Activated T-helper 1 cell treated with Interleukin-2 at 50 U/mL for 16 hours (primary cell): ENCODE results near the gene OR4D10.
"Not testable (repeated sequence)": the region's sequence is repeated elsewhere in the genome, so short reads cannot be mapped to it uniquely, and the experiment has no call there.

Experiments used
- DNase-seq: peaks from one replicate; pipeline ENCODE4 v3.0.0-alpha.2; 2020; ENCODE audit warnings: low read depth

OR4D10 gene

GRCh38 chr11:59473015-59473414 lies at the start of gene OR4D10:
TSS of gene OR4D10 (plus strand) at chr11:59473315. CDS start at chr11:59477430, 4,115 bp downstream.
- DNase-seq = no peak

DNA sequence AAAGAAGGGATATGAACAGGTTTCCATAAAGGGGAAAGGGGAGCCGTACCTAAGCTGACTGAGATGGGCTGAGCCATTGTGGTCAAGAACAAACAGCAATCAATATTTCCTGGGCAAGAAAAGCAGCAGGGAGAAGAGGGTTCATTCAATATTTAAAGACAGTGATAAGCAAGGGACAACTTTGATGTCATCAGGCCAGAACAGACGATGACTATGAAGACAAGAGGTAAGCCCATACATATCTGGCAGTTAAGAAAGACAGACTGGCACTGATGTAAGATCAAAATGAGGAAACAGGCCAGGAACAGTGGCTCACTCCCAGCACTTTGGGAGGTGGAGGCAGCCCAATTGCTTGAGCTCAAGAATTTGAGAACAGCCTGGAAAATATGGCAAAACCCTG lies 49.3 kb upstream of the OR4D10 start:
- DNase-seq = no peak

GRCh38 chr11:59425131-59425530 lies 48.0 kb upstream of the OR4D10 start:
- no peak for DNase-seq

DNA sequence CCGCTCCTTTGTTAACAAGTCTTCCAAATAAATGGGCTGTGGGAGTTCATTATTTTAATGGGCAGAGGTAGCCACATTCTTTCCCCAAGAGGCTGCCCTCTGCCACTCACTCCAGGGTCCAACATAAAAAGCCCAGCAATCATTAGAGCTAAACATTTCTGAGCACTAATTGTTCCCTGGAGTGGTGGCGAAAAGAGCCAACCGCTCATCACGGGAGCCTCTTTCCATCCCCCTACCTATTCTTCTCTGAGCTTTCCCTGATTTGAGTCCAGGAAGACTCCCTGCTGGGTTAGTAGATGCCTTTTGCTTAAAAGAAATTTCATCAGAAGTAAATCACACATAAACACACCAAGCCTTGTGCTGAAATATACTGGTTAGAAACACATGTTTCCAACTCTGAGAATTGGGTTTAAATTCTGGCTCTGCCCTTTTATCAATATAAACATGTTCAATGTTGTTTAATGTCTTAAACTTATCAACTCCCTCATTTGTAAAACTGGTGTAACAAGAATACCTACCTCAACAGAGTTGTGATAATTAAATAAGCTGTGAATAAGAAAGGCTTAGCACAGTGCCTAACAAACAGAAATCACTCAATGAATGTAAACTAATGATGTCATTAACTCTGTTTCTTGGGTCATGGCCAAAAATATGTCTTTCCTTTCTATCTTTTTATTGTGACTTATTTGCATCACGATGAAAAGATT lies 46.6 kb upstream of the OR4D10 start, which contains the start of gene OR5A2:
Gene OR5A2 (minus strand): TSS at position 53 of the 707 bp plus-strand sequence. CDS start 3,460 bp downstream, outside the sequence.
- DNase-seq = no peak

DNA sequence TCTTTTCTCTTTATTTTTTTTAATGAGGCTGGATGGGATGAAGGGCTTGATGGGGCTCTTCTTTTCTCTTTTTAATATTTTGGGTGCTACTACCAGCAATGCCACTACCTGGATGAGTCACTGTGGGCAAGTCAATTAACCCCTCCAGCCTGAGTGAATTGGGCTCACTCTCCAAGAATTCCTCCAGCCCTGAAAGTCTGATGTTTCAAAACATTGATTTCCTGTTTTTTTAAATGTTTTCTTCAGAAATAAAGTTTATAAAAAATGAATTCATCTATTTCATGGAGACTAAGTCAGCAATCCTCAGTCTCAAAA lies 46.1 kb upstream of the OR4D10 start:
- DNase-seq = no peak

- no peak for DNase-seq
Observed at GRCh38 chr11:59429924-59430516, 43.1 kb upstream of the OR4D10 start.

DNA sequence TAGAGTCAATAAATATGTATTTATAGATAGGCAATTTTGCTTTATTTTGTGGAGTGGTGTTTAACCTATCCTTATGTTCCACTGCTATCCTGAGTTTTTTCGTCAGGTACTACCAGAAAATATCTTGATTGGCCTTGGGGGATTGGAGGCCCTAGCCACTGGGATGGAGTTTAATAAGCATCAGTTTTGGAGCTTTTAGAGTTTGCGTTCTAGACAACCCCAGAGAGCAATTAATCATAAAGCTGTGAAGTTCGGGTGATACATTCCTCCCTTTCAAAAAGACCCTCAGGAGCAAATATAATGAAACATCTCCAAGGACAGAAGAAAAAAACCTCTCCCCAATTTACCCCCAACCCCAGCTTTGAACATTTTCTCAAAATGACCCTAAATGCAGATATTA lies 36.9 kb upstream of the OR4D10 start, which contains the start of gene OR5A1:
Gene OR5A1 (plus strand): TSS at position 301 of the 400 bp plus-strand sequence. CDS start 6,700 bp downstream, outside the sequence.
- no peak for DNase-seq

DNA sequence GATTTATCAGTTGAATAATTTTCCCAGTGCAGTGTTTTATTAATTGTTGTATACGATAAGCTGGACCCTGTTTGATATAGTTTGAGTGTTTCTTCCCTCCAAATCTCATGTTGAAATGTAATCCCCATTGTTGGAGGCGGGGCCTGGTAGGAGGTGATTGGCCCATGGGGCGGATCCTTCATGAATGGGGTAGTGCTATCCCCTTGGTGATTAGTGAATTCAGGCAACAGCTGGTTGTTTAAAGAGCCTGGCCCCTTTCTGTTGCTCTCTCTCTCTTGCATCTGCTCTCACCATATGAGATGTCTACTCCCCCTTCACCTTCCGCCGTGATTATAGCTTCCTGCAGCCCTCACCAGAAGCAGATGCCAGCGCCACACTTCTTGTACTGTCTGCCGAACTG lies 35.3 kb upstream of the OR4D10 start:
- no peak for DNase-seq

DNA sequence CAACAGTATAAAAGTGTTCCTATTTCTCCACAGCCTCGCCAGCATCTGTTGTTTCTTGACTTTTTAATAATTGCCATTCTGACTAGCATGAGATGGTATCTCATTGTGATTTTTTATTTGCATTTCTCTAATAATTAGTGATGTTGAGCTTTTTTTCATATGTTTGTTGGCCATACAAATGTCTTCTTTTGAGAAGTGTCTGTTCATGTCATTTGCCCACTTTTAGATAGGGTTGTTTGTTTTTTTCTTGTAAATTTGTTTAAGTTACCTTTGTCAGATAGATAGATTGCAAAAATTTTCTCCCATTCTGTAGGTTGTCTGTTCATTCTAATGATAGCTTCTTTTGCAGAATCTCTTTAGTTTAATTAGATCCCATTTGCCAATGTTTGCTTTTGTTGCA lies 27.5 kb upstream of the OR4D10 start:
- not testable (repeated sequence) for DNase-seq

DNA sequence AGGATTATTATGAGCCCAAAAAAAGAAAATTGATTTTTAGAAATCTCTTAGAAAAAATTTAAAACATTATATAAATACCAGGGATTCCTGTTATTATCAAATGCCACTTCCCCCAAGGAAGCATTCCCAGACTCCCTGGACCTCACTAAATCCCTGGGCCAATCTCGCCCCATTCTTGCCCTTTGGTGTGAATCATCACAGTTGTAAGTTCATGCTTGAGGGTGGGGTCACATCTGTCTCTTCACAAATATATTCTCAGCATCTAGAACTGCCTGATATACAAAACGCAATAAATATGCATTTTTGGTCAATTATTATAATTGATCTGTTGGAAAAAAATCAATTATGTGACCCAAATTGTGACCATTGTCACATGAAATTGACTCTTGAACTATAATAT lies 24.6 kb upstream of the OR4D10 start:
- DNase-seq = no peak

DNA sequence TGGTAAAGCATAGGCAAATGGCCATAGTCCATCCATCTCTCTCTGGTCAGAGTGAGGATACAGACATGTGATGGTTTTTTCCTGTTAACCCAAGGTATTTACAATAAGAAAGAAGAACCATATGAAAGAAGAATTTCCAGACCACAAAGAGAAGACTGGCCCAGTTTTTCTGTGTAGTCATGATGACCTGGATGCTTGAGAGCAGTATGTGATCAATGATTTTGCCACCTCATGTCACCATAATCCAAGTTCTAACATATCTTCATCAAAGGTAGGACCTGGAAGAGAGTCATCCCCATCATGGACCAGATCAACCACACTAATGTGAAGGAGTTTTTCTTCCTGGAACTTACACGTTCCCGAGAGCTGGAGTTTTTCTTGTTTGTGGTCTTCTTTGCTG lies 16.5 kb upstream of the OR4D10 start, which contains the start of gene OR4D6:
Gene OR4D6 (plus strand): TSS at position 301 of the 400 bp plus-strand sequence. CDS start 0 bp downstream, at position 301.
- no peak for DNase-seq

DNA sequence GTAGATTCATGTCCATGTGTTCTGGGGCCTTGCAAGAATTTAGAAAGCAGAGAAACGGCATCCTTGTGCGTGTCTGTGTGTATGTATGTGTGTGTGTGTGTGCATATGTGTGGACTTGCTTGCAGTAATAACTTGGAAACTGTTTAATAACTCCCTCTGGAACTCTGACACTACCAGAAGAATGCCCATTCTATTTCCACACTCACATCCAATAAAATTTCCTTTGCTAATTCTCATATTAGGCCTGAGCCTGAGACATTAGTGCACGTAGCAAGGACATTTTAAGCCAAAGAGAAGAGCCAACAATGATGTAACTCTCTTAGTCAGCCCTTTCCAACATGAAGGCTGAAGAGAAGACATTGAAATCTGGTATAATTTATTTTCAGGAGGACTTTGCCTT lies 13.2 kb upstream of the OR4D10 start:
- no peak for DNase-seq

DNA sequence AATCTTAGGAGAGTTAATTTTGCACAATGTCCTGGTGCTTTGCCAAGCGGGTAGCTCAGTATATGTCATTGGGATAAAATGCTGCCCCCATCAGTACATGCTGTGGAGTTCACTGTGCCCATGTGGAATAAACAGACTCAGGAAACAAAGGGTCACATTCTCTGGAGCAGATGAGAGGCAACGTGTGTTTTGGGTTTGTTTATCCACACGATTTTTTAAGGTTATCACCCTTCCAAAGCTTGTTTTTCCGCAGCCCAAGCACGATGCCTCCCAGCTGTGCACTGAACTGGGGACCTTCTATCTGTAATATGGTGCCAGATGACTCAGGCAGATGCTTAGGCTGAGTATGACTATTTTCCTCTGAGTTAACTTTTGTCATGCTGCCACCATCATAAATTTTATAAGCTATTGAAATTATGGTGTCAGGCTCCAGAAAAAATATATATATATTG lies 9.9 kb upstream of the OR4D10 start:
- DNase-seq = no peak

DNA sequence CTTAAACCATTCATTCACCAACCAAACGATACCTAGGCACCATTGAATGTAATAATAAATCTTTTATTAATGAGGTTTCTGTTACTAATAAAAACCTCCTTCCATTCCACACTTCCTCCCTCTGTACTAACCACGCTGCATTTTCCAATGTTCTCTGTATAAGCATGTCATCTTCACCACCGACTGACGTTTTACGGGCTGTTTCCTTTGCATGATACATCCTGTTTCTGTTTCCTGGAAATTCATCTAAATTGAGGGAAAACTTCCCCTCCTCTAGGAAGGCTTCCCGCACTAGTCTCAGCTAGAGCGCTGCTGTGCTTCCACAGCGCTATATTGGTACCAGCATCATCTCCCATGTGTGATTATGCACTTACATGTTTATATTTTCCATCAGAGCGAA lies 2.1 kb downstream of the OR4D10 start:
- no peak for DNase-seq

- DNase-seq = no peak
Observed at GRCh38 chr11:59479906-59480305, 6.8 kb downstream of the OR4D10 start.

- DNase-seq = no peak
Observed at GRCh38 chr11:59480359-59480758, 7.2 kb downstream of the OR4D10 start.

- no peak for DNase-seq
Observed at GRCh38 chr11:59501931-59502330, 28.8 kb downstream of the OR4D10 start.

GRCh38 chr11:59503276-59503675 lies 30.2 kb downstream of the OR4D10 start, which contains the start of gene OR4D11:
TSS of gene OR4D11 (plus strand) at chr11:59503576. CDS start at chr11:59503576, 0 bp downstream.
- DNase-seq = no peak

DNA sequence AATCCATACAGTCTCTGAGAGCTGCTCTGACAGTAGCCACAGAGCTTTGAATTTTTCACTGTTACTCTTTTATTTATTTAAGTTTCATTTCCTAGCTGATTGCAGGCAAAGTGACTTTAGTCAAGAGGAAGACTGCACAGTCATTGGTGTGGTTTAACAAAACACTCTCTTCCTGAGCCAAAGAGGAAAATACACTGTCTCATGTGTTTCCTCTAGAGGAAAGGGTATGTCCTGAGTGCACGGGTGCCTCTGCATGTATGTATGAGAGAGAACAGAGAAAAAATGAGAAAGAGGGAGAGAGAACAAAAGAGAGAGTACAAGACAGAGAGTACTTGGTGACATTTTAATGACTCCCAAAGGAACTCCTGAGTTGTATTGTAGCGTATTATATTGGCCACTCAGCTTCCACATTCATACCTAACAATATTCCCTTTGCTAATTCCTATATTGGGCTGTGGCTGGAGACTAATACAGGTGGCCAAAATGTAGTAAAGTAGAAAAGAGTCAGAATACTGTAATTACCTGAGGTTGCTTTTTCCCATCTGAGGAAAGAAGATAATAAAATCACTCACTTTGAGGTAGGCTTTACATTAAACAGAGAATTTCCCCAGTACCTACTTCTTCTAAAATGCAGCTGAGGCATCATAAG lies 38.0 kb downstream of the OR4D10 start, which contains the start of gene OR4D9:
Gene OR4D9 (plus strand): TSS at position 599 of the 649 bp plus-strand sequence. CDS start 3,374 bp downstream, outside the sequence.
- no peak for DNase-seq

- DNase-seq = no peak
Observed at GRCh38 chr11:59511675-59512074, 38.6 kb downstream of the OR4D10 start.

DNA sequence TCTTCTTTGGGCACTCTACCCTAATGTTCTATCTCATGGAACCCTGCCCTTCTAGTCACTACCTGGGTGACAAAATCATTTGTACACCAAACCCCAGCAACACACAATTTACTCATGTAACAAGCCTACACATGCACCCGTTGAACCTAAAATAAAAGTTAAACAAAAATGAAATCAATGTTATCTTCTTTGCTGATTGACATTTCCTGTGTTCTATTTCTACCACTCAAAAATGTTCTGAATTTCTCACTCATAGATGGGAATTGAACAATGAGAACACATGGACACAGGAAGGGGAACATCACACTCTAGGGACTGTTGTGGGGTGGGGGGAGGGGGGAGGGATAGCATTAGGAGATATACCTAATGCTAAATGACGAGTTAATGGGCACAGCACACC lies 47.0 kb downstream of the OR4D10 start:
- not testable (repeated sequence) for DNase-seq

DNA sequence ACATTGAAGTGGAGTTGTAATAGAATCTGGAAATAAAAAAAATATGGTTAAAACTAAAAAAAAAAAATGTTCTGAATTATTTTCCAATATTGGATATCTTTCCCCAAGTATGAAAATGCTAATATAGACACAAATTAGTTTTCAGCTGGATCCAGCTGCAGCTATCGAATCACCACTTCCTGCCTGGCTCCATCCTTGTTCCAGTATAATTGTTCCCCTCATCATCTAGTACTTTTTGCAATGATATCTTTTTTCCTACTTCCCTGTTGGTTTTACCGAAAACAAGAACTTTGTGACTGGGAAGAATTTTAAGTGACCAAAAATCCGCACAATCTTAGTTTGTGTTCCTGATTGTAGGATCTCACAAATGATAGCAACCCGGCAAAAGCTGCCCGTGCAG lies 47.6 kb downstream of the OR4D10 start:
- DNase-seq = no peak

- no peak for DNase-seq
Observed at GRCh38 chr11:59523541-59523940, 50.4 kb downstream of the OR4D10 start.
